ENCODE results near the gene CLCN2.

The CLCN2 gene

DNA sequence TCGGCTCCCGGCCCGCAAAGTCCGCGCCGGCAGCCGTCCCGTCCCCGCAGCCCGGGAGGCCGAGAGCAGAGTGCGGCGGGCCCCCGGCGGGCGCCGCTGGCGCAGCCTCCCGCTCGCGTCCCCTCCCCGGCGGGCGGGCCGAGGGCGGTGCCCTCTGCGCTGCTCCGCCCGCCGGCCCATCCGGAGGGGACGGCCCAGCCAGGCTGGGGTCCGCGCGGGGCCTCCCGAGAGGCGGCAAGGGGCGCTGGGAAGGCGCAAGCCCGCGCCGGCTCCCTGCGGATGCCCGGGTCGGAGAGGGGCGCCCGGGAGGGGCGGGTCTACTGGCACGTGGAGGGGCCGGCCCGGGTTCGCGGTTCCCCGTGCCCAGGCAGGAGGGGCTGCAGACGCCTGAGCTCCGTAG lies at the start of gene CLCN2, which contains the start of gene POLR2H:
Gene CLCN2 (minus strand): TSS at position 74 of the 400 bp plus-strand sequence. CDS start 126 bp downstream, outside the sequence.
Gene POLR2H (plus strand): TSS at position 179 of the 400 bp plus-strand sequence. CDS start 1,783 bp downstream, outside the sequence.
- DNase-seq (peak; percentile 68), ATAC-seq (peak; percentile 40)

DNA sequence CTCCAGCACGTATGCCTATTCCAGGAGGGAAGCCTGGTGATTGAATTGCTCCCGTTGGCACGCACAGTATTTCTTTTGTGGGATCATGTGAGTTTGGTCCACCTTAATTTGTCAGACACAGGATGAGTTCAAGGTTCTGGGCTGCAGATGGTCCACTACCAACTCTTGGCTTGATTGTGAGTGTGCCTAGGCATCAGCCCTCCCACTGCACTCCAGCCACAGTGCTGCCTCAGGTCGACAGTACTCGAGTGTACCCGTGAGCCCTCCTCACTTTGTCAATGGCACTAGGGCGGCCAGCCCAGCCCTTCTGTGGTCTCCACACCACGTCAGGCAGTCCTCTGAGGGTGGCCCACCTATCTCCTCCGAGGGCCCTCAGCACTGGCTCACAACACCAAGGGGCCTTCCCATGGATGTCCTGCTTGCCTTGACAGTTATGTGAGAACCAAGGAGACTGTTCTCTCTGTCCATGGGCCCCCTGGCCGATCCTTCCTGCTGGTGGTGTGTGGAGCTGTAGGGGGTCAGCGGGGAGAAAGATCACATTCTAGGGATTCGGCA lies 48.6 kb upstream of the CLCN2 start:
- ATAC-seq (no peak), DNase-seq (no peak)

DNA sequence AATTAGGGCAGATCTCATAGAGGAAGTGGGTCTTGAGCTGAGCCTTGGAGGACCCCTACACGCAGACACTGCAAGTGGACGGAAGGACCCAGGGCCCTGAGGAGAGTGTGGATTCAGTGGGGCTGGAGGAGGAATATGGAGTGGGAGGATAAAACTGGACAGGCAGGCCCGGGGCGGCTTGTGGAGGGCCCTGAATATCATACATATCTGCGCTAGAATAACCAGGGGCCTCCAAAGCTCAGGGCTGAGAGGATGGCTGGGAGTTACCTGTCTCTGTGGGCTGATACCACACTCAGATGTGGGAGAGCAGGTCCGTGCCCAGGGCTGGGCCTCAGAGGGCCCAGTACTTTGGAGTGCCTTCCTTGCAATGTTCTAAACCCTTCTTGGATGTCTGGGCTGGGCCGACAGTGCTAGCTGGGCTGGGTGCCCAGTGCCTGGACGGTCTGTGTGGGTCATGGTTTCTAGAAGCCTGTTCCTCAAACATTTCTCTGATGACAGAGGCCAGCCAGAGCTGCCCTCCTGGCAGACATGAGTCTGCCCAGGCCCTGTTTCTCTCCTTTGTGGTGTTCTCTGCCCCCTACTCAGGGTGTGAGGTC lies 48.0 kb upstream of the CLCN2 start:
- ATAC-seq (no peak), DNase-seq (no peak)

DNA sequence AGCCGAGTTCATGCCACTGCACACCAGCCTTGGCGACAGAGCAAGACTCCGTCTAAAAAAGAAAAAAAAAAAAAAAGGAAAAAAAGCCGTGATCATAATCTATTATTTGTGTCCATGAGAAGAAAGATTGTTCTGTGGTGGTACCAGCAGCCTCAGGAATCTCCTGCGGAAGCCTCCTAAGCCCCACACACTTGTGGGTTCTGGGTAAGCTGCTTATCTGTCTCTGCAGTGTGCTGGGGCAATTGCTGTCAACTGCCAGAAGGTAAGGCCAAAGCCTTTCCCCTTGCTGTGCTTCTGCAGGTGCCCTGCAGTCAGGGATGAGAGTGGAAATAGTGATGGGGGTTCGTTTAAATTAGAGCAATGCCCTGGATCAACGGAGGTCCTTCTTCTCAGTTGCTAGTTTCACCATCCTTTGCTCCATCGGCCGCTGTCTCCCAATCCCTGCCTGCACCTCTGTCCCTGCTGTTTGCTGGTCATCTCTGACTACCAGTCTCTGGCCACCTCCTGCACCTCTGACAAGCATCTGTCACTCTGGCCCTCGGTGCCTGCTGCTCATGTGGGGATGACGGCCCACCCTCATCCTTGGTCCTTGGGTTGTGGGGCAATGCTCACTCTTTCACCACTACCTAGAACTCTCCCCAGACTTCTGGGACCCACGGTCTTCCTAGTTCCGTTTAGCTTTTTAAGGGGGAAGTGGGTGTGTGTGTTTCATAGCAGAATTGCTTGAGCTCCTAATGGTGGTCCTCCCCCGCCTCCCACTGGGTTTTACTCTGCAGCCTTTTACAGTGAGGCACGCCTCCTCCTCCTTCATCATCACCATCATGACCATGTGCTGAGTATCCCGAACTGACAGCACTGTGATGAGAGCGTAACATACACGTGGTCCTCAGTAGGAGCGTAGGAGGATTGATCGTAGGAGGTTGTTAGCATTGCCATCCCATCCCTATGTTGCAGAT lies 43.9 kb upstream of the CLCN2 start:
- DNase-seq, result no peak
- ATAC-seq, result no peak

DNA sequence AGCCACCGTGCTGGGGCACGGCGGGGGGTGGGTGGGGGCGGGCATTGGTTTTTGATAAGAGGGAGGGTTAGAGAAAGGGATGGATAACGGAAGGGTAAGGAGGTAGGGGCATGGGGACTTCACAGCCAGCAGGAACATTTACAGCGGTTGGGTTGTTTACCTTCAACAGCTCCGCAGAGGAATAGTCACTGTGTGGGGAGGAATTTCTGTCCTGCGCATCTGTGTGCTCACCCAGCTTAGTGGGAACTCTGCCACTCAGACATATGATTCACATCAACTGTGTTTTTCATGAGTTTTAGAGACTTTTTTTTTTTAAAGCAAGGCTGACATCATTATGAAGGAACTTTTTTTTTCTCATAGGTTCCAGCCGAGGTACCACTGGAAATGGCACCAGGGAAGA lies 38.0 kb upstream of the CLCN2 start:
- DNase-seq (no peak), ATAC-seq (no peak)

DNA sequence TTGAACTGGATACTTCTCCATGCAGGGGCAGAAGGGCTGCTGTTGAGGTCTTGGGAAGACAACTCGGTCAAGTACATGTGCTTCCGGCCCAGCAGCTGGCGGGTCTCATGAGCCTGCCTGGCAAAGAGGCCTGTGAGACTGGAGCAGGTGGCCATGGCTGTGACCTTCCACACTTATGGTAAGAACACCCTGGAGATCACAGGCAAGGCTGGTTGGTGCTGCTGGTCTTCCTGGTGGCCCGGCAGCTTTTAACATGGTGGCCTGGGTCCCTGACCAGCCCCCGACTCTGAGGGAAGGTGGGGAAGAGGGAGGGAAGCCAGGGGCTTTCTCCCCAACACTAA lies 33.9 kb upstream of the CLCN2 start:
- DNase-seq, result no peak
- no peak for ATAC-seq

DNA sequence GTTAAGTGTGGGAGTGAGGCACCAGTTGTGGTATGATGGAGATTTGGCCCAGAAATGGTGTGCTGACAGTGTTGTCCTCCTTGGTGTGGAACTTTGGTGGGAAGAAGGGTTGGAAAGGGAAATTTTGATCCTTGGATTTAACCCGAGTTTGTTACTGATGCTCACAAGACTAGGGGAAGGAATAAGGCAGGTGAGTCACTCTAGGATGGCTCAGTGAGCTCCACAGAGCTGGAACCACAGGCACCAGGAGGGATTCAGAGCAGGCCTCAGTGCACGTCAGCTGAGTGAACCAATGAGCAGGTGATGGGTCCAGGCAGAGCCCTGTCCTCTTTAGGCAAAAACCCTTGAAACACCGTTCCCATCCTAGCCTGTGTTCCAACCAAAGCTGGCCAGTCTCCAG lies 29.9 kb upstream of the CLCN2 start:
- no peak for DNase-seq
- no peak for ATAC-seq

DNA sequence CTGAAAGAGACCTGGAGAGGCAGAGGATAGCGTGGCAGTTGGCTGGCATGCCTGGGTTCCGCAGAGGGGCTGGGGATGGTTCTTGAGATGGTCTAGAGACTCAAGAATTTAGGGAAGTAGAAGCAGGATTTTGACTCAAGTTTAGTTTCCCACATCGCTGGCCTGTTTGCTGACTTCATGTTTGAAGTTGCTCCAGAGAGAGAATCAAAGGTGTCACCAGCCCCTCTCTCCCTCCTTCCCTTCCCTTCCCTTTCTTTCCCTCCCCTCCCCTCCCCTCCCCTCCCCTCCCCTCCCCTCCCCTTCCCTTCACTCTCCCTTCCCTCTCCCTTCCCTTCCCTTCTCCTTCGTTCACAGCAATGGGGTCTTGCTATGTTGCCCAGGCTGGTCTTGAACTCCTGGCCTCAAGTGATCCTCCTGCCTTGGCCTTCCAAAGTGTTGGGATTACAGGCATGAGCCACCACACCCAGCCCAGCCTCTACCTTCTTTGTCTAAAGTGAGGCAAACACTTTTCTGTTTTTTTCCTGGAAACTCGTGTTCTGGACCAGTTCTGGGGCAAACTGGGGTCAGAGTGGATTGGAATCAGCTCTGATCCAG lies 28.6 kb upstream of the CLCN2 start:
- ATAC-seq (no peak), DNase-seq (no peak)

DNA sequence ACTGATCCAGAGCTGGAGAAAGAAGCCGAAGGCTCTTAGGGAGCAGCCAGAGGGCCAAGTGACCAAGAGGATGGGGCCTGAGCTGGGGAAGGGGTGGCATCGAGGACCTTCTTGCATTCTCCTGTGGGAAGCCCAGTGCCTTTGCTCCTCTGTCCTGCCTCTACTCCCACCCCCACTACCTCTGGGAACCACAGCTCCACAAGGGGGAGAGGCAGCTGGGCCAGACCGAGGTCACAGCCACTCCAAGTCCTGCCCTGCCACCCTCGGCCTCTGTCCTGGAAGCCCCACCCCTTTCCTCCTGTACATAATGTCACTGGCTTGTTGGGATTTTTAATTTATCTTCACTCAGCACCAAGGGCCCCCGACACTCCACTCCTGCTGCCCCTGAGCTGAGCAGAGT lies 28.0 kb upstream of the CLCN2 start:
- no peak for ATAC-seq
- DNase-seq, result no peak

DNA sequence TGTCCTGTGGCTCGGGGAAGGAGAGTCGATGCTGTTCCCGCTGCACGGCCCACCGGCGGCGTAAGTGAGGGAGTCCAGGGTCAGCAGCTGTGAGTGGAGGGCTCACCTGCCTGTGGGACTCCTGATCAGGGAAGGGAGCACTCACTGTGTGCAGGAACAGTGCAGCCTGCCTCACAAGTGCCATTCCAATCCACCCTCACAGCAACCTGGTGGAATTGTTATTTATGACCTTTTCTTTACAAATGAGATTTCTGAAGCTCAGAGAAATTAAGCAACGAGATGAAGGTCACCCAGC lies 27.5 kb upstream of the CLCN2 start:
- DNase-seq (no peak), ATAC-seq (no peak)

DNA sequence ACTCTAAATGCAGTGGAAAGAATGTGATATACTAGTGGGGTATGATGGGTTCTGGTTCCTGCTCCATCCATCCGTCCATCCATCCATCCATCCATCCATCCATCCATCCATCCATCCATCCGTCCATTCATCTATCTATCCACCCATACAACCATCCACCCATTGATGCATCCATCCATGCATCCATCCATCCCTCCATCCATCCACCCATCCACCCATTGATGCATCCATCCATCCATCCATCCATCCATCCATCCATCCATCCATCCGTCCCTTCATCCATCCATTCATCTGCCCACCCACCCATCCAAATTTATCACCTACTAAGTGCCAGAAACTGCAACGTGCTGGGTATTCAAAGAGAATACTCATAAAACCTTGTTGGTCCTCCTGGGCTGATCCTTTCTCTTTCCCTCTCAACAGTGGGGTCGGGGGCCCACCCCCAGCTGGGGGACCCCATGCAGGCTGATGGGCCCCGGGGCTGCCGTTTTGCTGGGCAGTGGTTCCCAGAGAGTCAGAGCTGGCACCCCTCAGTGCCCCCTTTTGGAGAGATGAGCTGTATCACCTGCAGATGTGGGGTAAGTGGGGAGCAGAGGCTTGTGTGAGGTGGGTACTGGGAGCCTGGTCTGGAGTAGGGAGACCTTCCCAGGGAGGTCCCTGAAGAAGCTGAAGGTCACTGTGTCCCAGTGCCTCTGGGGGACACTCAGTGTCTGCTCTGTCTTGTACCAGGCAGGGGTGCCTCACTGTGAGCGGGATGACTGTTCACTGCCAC lies 26.9 kb upstream of the CLCN2 start:
- no peak for ATAC-seq

DNA sequence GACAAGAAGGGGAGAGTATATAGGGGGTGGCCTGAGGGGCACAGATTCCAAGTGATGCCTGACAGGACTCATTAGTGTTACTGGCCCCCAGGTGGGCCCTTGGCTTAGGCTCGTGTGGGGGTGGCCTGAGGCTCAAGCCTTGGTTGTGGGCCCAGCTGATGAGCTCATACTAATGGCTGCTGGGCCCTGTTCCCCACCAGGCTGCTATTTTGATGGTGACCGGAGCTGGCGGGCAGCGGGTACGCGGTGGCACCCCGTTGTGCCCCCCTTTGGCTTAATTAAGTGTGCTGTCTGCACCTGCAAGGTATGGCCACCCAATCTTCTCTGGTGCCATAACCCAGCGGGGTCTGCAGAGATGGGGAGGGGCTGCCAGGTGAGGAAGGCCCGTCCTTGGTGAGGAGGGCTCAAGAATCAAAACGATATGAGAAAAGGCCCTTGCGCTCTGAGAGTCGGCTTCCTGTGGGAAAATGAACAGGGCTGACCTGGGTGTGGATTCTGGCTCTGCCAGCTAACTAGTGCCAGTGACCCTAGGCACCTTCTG lies 25.8 kb upstream of the CLCN2 start:
- ATAC-seq (no peak), DNase-seq (no peak)

More for the DNA sequence above, 26.9 kb upstream of the CLCN2 start:
- no peak for DNase-seq

DNA sequence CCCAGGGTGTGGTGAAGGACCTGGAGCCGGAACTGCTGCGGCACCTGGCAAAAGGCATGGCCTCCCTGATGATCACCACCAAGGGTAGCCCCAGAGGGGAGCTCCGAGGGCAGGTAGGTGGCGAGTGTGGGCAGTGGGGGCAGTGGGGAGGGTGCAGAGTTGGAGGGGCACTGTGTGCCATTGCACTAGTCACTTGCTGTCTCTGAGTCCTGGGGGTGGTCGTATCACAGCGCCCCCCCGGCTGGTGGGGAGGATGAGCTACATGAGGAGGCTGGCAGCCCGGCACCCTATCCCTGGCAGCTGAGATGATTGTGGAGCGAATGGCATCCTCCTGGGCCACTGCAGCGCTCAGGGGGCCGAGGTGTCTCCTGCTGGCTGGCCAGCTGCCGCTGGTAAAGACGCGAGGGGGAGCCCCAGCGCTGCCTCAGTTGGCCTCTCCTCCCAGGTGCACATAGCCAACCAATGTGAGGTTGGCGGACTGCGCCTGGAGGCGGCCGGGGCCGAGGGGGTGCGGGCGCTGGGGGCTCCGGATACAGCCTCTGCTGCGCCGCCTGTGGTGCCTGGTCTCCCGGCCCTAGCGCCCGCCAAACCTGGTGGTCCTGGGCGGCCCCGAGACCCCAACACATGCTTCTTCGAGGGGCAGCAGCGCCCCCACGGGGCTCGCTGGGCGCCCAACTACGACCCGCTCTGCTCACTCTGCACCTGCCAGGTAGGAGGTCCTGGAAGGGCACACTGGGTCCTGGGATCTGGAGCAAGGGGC lies 24.8 kb upstream of the CLCN2 start:
- no peak for DNase-seq
- no peak for ATAC-seq

DNA sequence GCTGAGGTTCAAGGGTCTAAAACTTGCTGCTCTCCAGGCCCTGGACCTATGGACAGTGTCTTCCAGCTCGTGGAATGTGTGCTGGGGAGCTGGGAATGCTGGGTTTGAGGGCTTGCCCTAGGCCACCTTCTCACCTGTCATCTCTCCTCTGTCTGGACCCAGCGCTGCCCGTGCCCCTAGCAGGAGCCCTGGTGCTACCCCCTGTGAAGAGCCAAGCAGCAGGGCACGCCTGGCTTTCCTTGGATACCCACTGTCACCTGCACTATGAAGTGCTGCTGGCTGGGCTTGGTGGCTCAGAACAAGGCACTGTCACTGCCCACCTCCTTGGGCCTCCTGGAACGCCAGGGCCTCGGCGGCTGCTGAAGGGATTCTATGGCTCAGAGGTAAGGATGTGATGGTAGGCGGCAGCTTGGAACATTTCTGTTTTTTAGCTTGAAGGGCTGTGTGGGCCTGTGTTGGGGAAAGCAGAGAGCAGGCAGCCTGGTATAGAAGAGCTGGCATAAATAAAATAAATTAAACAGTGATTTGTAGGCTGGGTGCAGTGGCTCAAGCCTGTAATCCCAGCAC lies 23.5 kb upstream of the CLCN2 start:
- no peak for ATAC-seq
- no peak for DNase-seq

DNA sequence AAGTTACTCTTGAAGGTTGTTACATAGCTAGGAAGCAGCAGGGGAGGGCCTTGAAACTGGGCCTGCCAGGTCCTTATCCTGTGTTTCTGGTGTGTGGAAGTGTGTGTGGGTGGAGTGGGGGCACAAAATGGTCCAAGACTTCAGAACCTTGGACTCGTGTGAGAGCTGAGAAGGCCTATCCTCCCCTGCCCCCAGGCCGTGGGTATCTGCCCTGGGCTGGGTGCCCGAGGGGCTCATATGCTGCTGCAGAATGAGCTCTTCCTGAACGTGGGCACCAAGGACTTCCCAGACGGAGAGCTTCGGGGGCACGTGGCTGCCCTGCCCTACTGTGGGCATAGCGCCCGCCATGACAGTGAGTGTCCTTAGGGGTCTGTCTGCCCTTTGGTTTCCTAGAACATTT lies 22.9 kb upstream of the CLCN2 start:
- ATAC-seq (no peak), DNase-seq (no peak)

DNA sequence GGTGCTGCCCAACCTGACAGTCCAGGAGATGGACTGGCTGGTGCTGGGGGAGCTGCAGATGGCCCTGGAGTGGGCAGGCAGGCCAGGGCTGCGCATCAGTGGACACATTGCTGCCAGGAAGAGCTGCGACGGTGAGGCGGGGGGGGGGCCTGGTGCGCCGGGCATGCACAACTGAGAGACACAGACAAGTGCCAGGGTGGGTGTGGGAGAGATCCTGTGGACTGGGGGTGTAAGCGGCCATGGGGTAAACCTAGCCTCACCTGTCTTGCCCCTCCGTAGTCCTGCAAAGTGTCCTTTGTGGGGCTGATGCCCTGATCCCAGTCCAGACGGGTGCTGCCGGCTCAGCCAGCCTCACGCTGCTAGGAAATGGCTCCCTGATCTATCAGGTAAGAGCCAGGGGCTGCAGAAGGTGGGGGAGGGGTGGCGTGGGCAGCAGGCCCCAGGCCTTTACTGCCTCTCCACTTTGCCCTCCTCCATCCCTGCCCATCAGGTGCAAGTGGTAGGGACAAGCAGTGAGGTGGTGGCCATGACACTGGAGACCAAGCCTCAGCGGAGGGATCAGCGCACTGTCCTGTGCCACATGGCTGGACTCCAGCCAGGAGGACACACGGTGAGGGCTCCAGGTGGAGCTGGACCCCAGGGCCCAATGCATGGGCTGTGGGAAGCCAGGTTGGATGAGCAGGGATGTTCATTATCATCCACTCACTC lies 21.8 kb upstream of the CLCN2 start:
- ATAC-seq, result no peak

DNA sequence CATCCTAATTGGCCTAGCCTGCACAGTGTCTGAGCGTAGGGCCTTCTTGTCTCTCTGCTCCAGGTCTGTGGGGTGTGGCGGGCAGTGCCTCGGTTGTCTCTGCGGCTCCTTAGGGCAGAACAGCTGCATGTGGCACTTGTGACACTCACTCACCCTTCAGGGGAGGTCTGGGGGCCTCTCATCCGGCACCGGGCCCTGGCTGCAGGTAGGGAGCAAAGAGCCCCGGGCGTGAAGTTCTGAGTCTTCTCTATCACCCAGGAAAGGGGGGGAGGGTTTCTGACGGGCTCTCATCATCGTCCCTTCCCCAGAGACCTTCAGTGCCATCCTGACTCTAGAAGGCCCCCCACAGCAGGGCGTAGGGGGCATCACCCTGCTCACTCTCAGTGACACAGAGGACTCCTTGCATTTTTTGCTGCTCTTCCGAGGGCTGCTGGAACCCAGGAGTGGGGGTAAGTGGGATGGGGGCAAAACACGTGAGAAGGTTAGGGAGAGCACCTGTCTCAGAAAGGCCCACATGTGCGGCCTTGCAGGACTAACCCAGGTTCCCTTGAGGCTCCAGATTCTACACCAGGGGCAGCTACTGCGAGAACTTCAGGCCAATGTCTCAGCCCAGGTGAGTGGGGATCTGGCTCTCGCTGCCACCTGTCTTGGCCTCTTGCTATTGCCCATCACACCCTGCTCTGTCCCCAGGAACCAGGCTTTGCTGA lies 21.1 kb upstream of the CLCN2 start:
- ATAC-seq, result no peak
- no peak for DNase-seq

More for the DNA sequence above, 21.8 kb upstream of the CLCN2 start:
- no peak for DNase-seq

DNA sequence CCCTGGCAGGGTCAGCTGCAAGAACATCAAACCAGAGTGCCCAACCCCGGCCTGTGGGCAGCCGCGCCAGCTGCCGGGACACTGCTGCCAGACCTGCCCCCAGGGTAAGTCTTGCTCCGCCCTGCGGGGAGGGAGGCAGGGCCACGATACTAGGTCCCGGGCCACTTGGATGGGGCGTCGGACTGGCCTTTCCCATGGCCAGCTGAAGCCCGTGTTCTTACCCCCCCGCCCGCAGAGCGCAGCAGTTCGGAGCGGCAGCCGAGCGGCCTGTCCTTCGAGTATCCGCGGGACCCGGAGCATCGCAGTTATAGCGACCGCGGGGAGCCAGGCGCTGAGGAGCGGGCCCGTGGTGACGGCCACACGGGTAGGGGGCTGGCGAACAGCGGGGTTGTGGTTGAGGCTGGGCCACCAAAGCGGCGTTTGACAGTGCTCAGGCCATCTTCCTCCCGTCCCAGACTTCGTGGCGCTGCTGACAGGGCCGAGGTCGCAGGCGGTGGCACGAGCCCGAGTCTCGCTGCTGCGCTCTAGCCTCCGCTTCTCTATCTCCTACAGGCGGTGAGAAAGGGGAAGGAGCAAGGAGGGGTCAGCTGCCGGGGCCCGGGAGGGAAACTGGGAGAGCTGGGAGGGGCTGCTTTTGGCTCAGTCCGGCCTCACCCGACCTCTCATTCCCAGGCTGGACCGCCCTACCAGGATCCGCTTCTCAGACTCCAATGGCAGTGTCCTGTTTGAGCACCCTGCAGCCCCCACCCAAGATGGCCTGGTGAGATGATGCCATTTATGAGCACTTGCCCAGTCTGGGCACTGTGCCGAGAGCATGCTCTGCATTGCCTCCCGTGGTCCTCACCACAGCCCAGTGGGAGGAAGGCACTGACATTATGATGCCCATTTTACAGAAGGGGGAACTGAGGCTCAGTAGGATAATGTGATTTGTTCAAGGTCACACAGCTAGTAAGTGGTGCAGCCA lies 20.1 kb upstream of the CLCN2 start:
- peak; percentile 16 for DNase-seq
- no peak for ATAC-seq
